IPS DF 19.7 (cell line): ENCODE data around the gene F11R.
A peak's percentile ranks its signal among the peaks of the same experiment; 100 is the strongest.
"Not testable (repeated sequence)": the region's sequence is repeated elsewhere in the genome, so short reads cannot be mapped to it uniquely, and the experiment has no call there.

ENCODE experiments used
- DNase-seq: peaks from one replicate; pipeline ENCODE4 v3.0.0-alpha.2; 2013; ENCODE audit warnings: low read depth, low spot score

The F11R gene

DNA sequence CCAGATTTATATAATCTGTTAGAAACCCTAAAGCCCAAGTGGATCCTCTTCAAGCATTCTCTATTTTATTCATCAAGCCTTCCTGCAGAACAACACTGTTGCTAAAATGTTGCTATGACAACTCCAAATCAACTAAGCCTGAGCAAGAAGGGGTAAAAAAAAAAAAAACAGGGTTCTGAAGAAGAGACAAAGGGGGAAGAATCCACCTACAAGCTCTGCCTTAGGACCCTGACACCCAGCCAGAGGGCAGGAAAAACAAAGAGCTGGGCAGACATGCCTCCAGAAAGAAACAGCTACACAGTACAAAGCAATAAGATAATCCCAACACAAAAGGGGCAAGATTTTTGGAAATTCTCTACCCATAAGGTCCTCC lies 23.6 kb upstream of the F11R start:
- DNase-seq: no peak

GRCh38 chr1:161039546-161039945 lies 18.6 kb upstream of the F11R start:
- DNase-seq: no peak

DNA sequence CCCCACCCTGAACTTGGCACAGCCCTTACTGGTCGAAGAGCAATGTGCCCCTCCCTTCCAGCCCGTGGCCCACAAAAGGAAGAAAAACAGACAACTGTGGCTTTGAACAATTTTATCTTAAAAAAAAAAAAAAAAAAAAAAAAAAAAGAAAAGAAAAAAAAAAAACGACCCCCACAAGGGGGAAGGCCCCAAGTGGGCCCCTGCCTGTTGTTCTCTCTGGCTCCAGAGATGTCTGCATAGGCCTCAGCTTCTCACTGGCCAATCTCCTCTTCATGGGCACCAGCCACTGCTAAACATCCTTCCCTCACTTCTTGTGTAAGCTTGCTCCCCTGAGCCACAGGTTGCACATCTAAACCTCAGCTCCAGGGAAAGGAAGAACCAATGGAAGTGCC lies 18.2 kb upstream of the F11R start:
- no peak for DNase-seq

DNA sequence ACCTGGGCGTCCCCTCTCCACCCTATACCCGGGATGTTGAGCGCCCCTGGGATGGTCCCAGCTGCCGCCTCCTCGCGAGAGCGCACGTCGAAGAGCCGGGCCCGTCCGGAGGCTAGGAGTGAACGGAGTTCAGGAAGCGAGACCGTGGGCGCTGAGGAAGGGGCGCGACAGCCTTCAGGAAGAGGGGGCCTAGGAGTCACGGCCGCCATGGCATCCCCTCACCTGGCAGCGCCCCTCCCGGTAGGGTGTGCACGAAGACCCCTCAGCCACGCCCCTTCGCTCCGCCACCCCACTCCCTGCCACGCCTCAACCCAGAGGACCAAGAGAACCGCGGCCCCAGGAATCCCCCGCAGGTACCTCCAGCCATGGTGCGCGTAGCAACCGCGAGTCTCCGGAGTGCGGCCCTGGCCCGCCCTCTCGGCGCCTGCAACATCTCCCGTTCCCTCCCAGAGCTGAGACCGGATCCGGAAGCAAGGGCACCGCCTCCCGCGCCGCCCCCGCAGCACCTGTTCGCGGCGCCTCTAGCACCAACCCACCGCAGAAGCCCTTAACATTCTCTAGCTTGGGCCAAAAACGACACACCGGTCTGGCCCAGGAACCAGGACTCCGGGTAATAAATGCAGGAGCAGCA lies 17.7 kb upstream of the F11R start, which contains the start of gene TSTD1:
TSS of gene TSTD1 (minus strand) at position 442 of the 631 bp plus-strand sequence. CDS start at position 367, 75 bp downstream.
- no peak for DNase-seq

GRCh38 chr1:161037661-161038522 lies 16.9 kb upstream of the F11R start:
- no peak for DNase-seq

- no peak for DNase-seq
These were observed 12.8 kb upstream of the F11R start for GRCh38 chr1:161033751-161034150.

- DNase-seq: no peak
These were observed 11.5 kb upstream of the F11R start for GRCh38 chr1:161032409-161032808.

GRCh38 chr1:161031874-161032273 lies 10.9 kb upstream of the F11R start:
- DNase-seq: no peak

DNA sequence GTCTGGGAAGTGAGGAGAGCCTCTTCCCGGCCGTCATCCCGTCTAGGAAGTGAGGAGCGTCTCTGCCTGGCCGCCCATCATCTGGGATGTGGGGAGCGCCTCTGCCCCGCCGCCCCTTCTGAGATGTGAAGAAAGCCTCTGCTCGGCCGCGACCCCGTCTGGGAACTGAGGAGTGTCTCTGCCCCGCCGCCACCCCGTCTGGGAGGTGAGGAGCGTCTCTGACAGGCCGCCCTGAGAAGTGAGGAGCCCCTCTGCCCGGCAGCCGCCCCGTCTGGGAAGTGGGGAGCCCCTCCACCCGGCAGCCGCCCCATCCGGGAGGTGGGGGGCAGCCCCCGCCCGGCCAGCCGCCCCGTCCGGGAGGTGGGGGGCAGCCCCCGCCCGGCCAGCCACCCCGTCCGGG lies 8.5 kb upstream of the F11R start:
- not testable (repeated sequence) for DNase-seq

DNA sequence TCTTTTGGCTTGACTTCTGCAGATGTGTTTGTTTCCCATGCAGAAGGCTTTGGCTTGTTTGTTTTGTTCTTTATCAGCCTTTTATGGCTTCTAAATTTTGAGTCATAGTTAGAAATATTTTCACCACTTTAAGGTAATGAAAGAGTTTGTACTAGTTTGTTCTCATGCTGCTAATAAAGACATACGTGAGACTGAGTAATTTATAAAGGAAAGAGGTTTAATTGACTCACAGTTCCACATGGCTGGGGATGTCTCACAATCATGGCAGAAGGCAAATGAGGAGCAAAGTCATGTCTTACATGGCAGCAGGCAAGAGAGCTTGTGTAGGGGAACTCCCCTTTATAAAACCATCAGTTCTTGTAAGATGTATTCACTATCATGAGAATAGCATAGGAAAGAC lies 6.0 kb upstream of the F11R start:
- not testable (repeated sequence) for DNase-seq

DNA sequence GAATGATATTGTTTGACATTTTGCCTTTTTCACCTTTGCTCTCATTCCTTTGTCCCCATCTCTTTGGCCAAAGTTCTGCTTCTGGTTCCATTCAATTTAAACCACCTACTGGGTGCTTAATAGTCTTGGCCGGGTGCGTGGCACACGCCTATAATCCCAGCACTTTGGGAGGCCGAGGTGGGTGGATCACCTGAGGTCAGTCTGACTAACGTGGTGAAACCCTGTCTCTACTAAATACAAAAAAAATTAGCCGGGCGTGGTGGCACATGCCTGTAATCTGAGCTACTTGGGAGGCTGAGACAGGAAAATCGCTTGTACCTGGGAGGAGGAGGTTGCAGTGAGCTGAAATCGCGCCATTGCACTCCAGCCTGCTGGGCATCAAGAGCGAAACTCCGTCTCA lies 1.5 kb upstream of the F11R start:
- not testable (repeated sequence) for DNase-seq

GRCh38 chr1:161021970-161022353 lies 1.0 kb upstream of the F11R start:
- no peak for DNase-seq

DNA sequence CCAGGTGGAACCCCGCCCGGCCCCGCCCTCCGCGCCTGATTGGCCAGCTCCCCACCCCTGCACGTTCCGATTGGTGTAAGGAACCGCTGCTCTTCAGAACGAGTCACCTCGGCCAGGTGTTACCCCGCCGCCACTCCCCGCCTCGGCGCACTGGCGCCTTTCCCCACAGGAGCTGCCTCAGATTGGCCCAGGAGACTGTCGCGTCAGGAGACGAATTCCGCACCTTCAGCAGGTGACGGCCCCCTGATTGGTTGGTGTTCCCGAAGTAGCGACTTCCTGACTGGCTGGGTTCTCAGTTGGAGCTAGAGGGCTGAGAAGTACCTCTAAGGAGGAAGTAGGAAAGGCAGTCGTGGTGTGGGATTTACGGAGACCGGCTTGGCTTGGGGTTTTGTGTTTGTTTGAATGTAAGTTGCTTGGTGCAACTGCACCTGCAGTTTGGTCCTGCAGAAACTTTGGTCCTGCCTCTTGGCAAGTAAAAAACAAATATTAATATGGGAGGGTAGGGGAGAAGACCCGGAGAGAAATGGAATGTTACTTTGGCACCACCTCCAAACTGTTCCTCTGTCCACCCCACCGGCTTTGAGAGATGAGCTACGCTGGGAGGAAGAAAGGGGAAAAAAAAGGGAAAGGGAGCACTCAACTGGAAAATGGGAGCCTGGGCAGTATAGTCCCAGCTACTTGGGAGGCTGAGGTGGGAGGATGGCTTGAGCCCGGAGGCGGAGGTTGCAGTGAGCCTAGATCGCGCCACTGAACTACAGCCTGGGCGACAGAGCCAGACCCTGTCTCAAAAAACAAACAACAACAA lies 415 bp upstream of the F11R start:
- peak; percentile 99 for DNase-seq

GRCh38 chr1:161019751-161020495 lies 1.0 kb downstream of the F11R start:
- no peak for DNase-seq

GRCh38 chr1:161019111-161019660 lies 1.8 kb downstream of the F11R start:
- DNase-seq: not testable (repeated sequence)

DNA sequence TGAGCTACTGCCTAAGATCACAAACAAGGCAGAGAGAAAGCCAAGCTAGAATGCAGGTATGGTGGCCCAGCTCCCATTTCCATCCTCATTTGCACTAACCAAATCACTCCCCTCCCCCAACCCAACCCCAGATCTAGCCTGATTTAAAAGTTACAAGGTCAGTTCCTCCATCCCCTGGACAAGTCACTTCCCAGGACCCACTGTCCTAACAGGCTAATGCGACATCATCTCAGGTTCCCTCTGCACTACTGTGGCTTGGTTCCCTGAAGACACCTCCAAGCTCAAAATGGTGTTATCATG lies 2.4 kb downstream of the F11R start:
- no peak for DNase-seq

GRCh38 chr1:161017756-161018630 lies 3.0 kb downstream of the F11R start:
- DNase-seq: no peak

DNA sequence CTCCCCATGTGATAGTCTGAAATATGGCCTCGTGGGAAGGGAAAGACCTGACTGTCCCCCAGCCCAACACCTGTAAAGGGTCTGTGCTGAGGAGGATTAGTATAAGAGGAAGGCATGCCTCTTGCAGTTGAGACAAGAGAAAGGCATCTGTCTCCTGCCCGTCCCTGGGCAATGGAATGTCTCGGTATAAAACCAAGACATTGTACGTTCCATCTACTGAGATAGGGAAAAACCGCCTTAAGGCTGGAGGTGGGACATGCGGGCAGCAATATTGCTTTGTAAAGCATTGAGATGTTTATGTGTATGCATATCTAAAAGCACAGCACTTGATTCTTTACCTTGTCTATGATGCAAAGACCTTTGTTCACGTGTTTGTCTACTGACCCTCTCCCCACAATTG lies 3.8 kb downstream of the F11R start:
- DNase-seq: not testable (repeated sequence)

DNA sequence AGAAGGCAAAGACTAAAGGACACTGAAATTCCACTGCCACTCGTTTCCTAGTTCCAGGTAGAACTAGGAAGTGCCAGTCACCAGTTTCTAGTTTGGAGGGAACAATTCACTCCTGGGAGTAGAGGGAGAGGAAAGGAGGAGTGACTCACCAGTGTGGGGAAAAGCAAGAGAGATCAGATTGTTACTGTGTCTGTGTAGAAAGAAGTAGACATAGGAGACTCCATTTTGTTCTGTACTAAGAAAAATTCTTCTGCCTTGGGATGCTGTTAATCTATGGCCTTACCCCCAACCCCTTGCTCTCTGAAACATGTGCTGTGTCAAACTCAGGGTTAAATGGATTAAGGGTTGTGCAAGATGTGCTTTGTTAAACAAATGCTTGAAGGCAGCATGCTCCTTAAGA lies 4.3 kb downstream of the F11R start:
- not testable (repeated sequence) for DNase-seq

DNA sequence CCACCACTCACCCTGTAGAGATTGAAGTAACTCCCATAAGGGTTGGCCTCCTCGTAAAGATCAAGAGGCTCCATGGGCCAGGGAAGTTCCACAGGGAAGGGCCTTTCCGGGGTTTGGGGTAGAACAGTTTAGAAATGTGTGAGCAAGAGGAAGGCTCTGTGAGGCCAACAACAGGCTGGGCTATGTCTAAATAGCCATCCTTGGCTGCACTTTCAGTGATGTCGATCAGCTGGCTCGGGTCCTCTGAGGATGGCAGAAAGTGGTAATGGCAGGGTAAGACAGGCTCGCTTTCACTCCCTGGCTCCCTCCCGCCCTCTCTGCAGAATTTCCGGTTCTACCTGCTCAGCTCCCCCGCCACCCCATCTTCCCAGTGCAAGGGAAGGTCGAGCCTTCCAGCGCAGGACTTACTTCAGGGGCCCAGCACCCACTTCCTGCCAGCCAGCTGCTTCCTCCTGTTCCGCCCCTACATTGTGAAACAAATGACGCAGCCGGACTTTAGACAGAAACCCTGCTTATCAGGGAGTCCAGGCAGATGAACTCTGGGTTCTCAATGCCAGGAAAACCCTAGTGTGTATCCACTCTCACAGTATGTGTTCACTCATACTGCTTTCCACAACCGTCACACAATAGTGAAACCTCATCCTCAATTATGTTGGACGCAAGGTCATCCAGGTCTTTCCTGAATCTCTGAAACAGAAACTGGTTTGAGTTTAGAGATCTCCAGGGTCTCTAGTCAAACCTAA lies 7.3 kb downstream of the F11R start:
- peak; percentile 63 for DNase-seq
